Dendritic cell treated with granulocyte-macrophage colony-stimulating factor and Interleukin-4, amounts not matched to agents 40 ng/mL and 50 ng/mL, for 4 days (primary cell): ENCODE measurements around the gene ZBTB20.

Experiments used
- H3K27ac Mint-ChIP-seq: one replicate; pipeline ENCODE4 v1.8.0; 2022; ENCODE audit warnings: mild to moderate bottlenecking, mixed read lengths
- H3K27me3 Mint-ChIP-seq: one replicate; pipeline ENCODE4 v1.8.0; 2022; ENCODE audit warnings: mild to moderate bottlenecking, mixed read lengths
- H3K36me3 Mint-ChIP-seq: one replicate; pipeline ENCODE4 v1.8.0; 2022; ENCODE audit warnings: low read depth, mixed read lengths
- H3K4me1 Mint-ChIP-seq: one replicate; pipeline ENCODE4 v1.8.0; 2022; ENCODE audit warnings: low read depth, mixed read lengths
- H3K4me3 Mint-ChIP-seq: one replicate; pipeline ENCODE4 v1.8.0; 2022; ENCODE audit warnings: mild to moderate bottlenecking, moderate library complexity, mixed read lengths
- H3K9me3 Mint-ChIP-seq: one replicate; pipeline ENCODE4 v1.8.0; 2022; ENCODE audit warnings: mixed read lengths
- intact Hi-C: fragments of 100-400 bp; cut with micrococcal nuclease; formaldehyde crosslinking; loops from one replicate; pipeline ENCODE4 v1.15.0; 2022

Gene ZBTB20

GRCh38 chr3:114718071-114718897 lies 428.8 kb downstream of the ZBTB20 start:
- H3K9me3 Mint-ChIP-seq = no peaks in the 10 kb centered on the region
- intact Hi-C loops = no loop called here
- H3K4me1 Mint-ChIP-seq = peaks cover 12% of the 10 kb centered on the region
- H3K4me3 Mint-ChIP-seq = no peak overlapping the region
- H3K36me3 Mint-ChIP-seq = no peaks in the 10 kb centered on the region
- H3K27me3 Mint-ChIP-seq = no peaks in the 10 kb centered on the region
- H3K27ac Mint-ChIP-seq = no peak overlapping the region

GRCh38 chr3:114716916-114717315 lies 430.2 kb downstream of the ZBTB20 start:
- peaks cover 12% of the 10 kb centered on the region for H3K4me1 Mint-ChIP-seq
- no peaks in the 10 kb centered on the region for H3K9me3 Mint-ChIP-seq

GRCh38 chr3:114716126-114716525 lies 431.0 kb downstream of the ZBTB20 start:
- Mint-ChIP-seq H3K4me1 (peaks cover 12% of the 10 kb centered on the region), H3K27ac (no peak overlapping the region), H3K4me3 (no peak overlapping the region), H3K27me3 (no peaks in the 10 kb centered on the region), H3K36me3 (no peaks in the 10 kb centered on the region), H3K9me3 (no peaks in the 10 kb centered on the region)
- intact Hi-C loops = no loop called here

More at GRCh38 chr3:114716916-114717315, 430.2 kb downstream of the ZBTB20 start:
- Mint-ChIP-seq H3K4me3 (no peak overlapping the region), H3K27ac (no peak overlapping the region), H3K36me3 (no peaks in the 10 kb centered on the region), H3K27me3 (no peaks in the 10 kb centered on the region)
- intact Hi-C loops = no loop called here

GRCh38 chr3:114714957-114715460 lies 432.1 kb downstream of the ZBTB20 start:
- Mint-ChIP-seq H3K36me3 (no peaks in the 10 kb centered on the region), H3K27ac (no peak overlapping the region), H3K27me3 (no peaks in the 10 kb centered on the region), H3K4me3 (no peak overlapping the region), H3K4me1 (peaks cover 12% of the 10 kb centered on the region), H3K9me3 (no peaks in the 10 kb centered on the region)
- intact Hi-C loops = no loop called here

GRCh38 chr3:114714237-114714636 lies 432.9 kb downstream of the ZBTB20 start:
- Mint-ChIP-seq H3K4me3 (no peak overlapping the region), H3K36me3 (no peaks in the 10 kb centered on the region), H3K27ac (no peak overlapping the region), H3K4me1 (peaks cover 14% of the 10 kb centered on the region), H3K27me3 (no peaks in the 10 kb centered on the region), H3K9me3 (no peaks in the 10 kb centered on the region)
- intact Hi-C loops = no loop called here

GRCh38 chr3:114712728-114713492 lies 434.2 kb downstream of the ZBTB20 start:
- no peaks in the 10 kb centered on the region for H3K27me3 Mint-ChIP-seq
- peaks cover 15% of the 10 kb centered on the region for H3K4me1 Mint-ChIP-seq
- H3K27ac Mint-ChIP-seq = no peak overlapping the region
- H3K4me3 Mint-ChIP-seq = no peak overlapping the region
- no peaks in the 10 kb centered on the region for H3K36me3 Mint-ChIP-seq
- no peaks in the 10 kb centered on the region for H3K9me3 Mint-ChIP-seq
- intact Hi-C loops = no loop called here

- Mint-ChIP-seq H3K36me3 (no peaks in the 10 kb centered on the region), H3K4me1 (peaks cover 9% of the 10 kb centered on the region), H3K9me3 (no peaks in the 10 kb centered on the region), H3K27me3 (no peaks in the 10 kb centered on the region), H3K27ac (no peak overlapping the region), H3K4me3 (no peak overlapping the region)
- intact Hi-C loops = no loop called here
Observed at GRCh38 chr3:114711321-114711886, 435.7 kb downstream of the ZBTB20 start.

GRCh38 chr3:114709102-114709501 lies 438.0 kb downstream of the ZBTB20 start:
- no peak overlapping the region for H3K27ac Mint-ChIP-seq
- H3K27me3 Mint-ChIP-seq = no peaks in the 10 kb centered on the region
- H3K4me1 Mint-ChIP-seq = peaks cover 14% of the 10 kb centered on the region
- no peak overlapping the region for H3K4me3 Mint-ChIP-seq
- H3K36me3 Mint-ChIP-seq = no peaks in the 10 kb centered on the region
- H3K9me3 Mint-ChIP-seq = no peaks in the 10 kb centered on the region
- intact Hi-C loops = no loop called here

GRCh38 chr3:114707252-114707860 lies 439.7 kb downstream of the ZBTB20 start:
- no peaks in the 10 kb centered on the region for H3K36me3 Mint-ChIP-seq
- intact Hi-C loops = no loop called here
- H3K27ac Mint-ChIP-seq = no peak overlapping the region
- no peak overlapping the region for H3K4me3 Mint-ChIP-seq
- no peaks in the 10 kb centered on the region for H3K9me3 Mint-ChIP-seq
- peaks cover 14% of the 10 kb centered on the region for H3K4me1 Mint-ChIP-seq
- H3K27me3 Mint-ChIP-seq = no peaks in the 10 kb centered on the region

- Mint-ChIP-seq H3K4me3 (no peak overlapping the region), H3K27ac (no peak overlapping the region), H3K27me3 (no peaks in the 10 kb centered on the region), H3K4me1 (peaks cover 14% of the 10 kb centered on the region), H3K36me3 (no peaks in the 10 kb centered on the region), H3K9me3 (no peaks in the 10 kb centered on the region)
- intact Hi-C loops = no loop called here
Observed at GRCh38 chr3:114706591-114707232, 440.4 kb downstream of the ZBTB20 start.

- no peak overlapping the region for H3K27ac Mint-ChIP-seq
- H3K4me1 Mint-ChIP-seq = peaks cover 40% of the 10 kb centered on the region
- no peaks in the 10 kb centered on the region for H3K36me3 Mint-ChIP-seq
- H3K9me3 Mint-ChIP-seq = no peaks in the 10 kb centered on the region
- no peaks in the 10 kb centered on the region for H3K27me3 Mint-ChIP-seq
- H3K4me3 Mint-ChIP-seq = no peak overlapping the region
- intact Hi-C loops = no loop called here
Observed at GRCh38 chr3:114700637-114701234, 446.4 kb downstream of the ZBTB20 start.

GRCh38 chr3:114698146-114699105 lies 448.7 kb downstream of the ZBTB20 start:
- H3K27ac Mint-ChIP-seq = peak overlapping the region; percentile 63
- no peaks in the 10 kb centered on the region for H3K27me3 Mint-ChIP-seq
- H3K36me3 Mint-ChIP-seq = no peaks in the 10 kb centered on the region
- H3K4me1 Mint-ChIP-seq = peaks cover 33% of the 10 kb centered on the region
- no peaks in the 10 kb centered on the region for H3K9me3 Mint-ChIP-seq
- intact Hi-C loops = no loop called here
- H3K4me3 Mint-ChIP-seq = no peak overlapping the region
